B cell (primary cell): ENCODE measurements around the gene ITPR3. TPM values are rescaled to one million over a fixed set of nuclear protein-coding genes. Genes with fewer than 3 reads are reported as not detected.

Experiments used
- ATAC-seq: fragments of 200-7000 bp; cut with Tn5 transposase; one replicate; pipeline ENCODE4 v1.10.0; 2021; ENCODE audit warnings: low read depth, mild to moderate bottlenecking, moderate number of reproducible peaks, moderate library complexity
- CTCF ChIA-PET: fragments of 350-600 bp; sonication (Branson Sonifier 250); formaldehyde crosslinking; loops from one replicate; lab custom pipeline; 2021; ENCODE audit warnings: antibody characterized with exemption, inconsistent platforms; lab: Charles Lee
- POLR2A ChIA-PET: fragments of 350-600 bp; sonication (Branson Sonifier 250); formaldehyde crosslinking; loops from one replicate; lab custom pipeline; 2021; ENCODE audit warnings: antibody characterized with exemption; lab: Charles Lee
- DNase-seq: peaks from one replicate; pipeline ENCODE4 v3.0.0; 2013
- H2AFZ ChIP-seq: 2 replicates; pipeline ENCODE4 v1.6.1; 2012; ENCODE audit warnings: mild to moderate bottlenecking, low read depth, low read length; ENCODE audit not compliant: insufficient read depth, poor library complexity, severe bottlenecking
- H3K27ac ChIP-seq, 2 donors: 1 replicate in 1 of 2; 2 replicates in 1 of 2; pipeline ENCODE4 v1.5.1; 2012 to 2013; ENCODE audit warnings: low read length in 2 of 2, mild to moderate bottlenecking in 2 of 2, moderate library complexity in 1 of 2
- H3K27me3 ChIP-seq, 4 experiments: fragments of 200-600 bp in 1 of 4; sonication (generic) in 1 of 4; replicated peaks in 1 of 4; 1 replicate in 2 of 4; 2 replicates in 2 of 4; pipeline versions ENCODE4 v1.6.1 to v1.7.0; 2013 to 2016; ENCODE audit warnings: low read length in 3 of 4, mild to moderate bottlenecking in 2 of 4, mixed read lengths in 1 of 4, moderate library complexity in 1 of 4; ENCODE audit not compliant: insufficient read depth in 4 of 4, control insufficient read depth in 3 of 4; ENCODE audit errors: control extremely low read depth in 1 of 4
- H3K36me3 ChIP-seq, 2 experiments: replicated peaks in 1 of 2; 1 replicate in 1 of 2; 2 replicates in 1 of 2; pipeline versions ENCODE4 v1.6.1 to v1.7.1; 2013; ENCODE audit warnings: low read length in 1 of 2; ENCODE audit not compliant: insufficient read depth in 2 of 2, control insufficient read depth in 1 of 2; ENCODE audit errors: control extremely low read depth in 1 of 2, extremely low read depth in 1 of 2
- H3K4me1 ChIP-seq, 2 donors: fragments of 200-600 bp in 1 of 2; sonication (generic) in 1 of 2; 1 replicate in 1 of 2; 2 replicates in 1 of 2; pipeline versions ENCODE4 v1.5.1 to v1.6.1; 2013 to 2017; ENCODE audit warnings: low read length in 2 of 2; ENCODE audit not compliant: control insufficient read depth in 2 of 2, insufficient read depth in 2 of 2
- H3K4me2 ChIP-seq: replicated peaks from 2 replicates; pipeline ENCODE3; 2012; ENCODE audit warnings: mild to moderate bottlenecking, low read depth, low read length; ENCODE audit not compliant: poor library complexity, severe bottlenecking
- H3K4me3 ChIP-seq, 5 experiments: fragments of 200-600 bp in 1 of 5; sonication (generic) in 1 of 5; 1 replicate in 3 of 5; 2 replicates in 2 of 5; pipeline versions ENCODE4 v1.5.1 to v1.7.0; 2011 to 2016; ENCODE audit warnings: low read length in 4 of 5, mild to moderate bottlenecking in 4 of 5, low read depth in 2 of 5, control low read depth in 1 of 5, moderate library complexity in 1 of 5; ENCODE audit not compliant: insufficient read depth in 1 of 5; ENCODE audit errors: control extremely low read depth in 1 of 5, extremely low read depth in 1 of 5
- H3K79me2 ChIP-seq: fragments of 200-600 bp; sonication (generic); one replicate; pipeline ENCODE4 v1.6.0; 2016; ENCODE audit warnings: low read length; ENCODE audit not compliant: control insufficient read depth, insufficient read depth
- H3K9ac ChIP-seq: fragments of 200-600 bp; sonication (generic); 2 replicates; pipeline ENCODE4 v1.6.1; 2017; ENCODE audit warnings: mild to moderate bottlenecking, low read length, moderate library complexity
- H3K9me3 ChIP-seq, 3 donors: one replicate each; pipeline versions ENCODE4 v1.6.1 to v1.7.1; 2013; ENCODE audit warnings: low read length in 2 of 3; ENCODE audit not compliant: control insufficient read depth in 2 of 3, insufficient read depth in 1 of 3; ENCODE audit errors: control extremely low read depth in 1 of 3
- H4K20me1 ChIP-seq: 2 replicates; pipeline ENCODE4 v1.6.0; 2012; ENCODE audit warnings: mild to moderate bottlenecking, low read length; ENCODE audit not compliant: insufficient read depth, control insufficient read depth, poor library complexity, severe bottlenecking
- H3K27ac Mint-ChIP-seq: one replicate; pipeline ENCODE4 v1.8.0; 2021; ENCODE audit warnings: mixed read lengths
- H3K27me3 Mint-ChIP-seq: one replicate; pipeline ENCODE4 v1.8.0; 2021; ENCODE audit warnings: mixed read lengths
- H3K4me1 Mint-ChIP-seq: one replicate; pipeline ENCODE4 v1.8.0; 2021; ENCODE audit warnings: mixed read lengths
- H3K4me3 Mint-ChIP-seq: one replicate; pipeline ENCODE4 v1.8.0; 2021; ENCODE audit warnings: mixed read lengths
- H3K9me3 Mint-ChIP-seq: one replicate; pipeline ENCODE4 v1.8.0; 2022; ENCODE audit warnings: mixed read lengths; ENCODE audit not compliant: insufficient read depth
- CTCF ChIP-seq: fragments of 200-600 bp; IDR thresholded peaks from one replicate; pipeline ENCODE4 v1.8.0; 2022; ENCODE audit warnings: antibody characterized with exemption, mild to moderate bottlenecking
- EZH2 ChIP-seq: IDR thresholded peaks from 2 replicates; pipeline ENCODE4 v1.6.1; 2012; ENCODE audit warnings: borderline replicate concordance, low read depth, mild to moderate bottlenecking, moderate library complexity, low read length; ENCODE audit not compliant: insufficient read depth, poor library complexity, severe bottlenecking
- WGBS: methylation state at CpG from one replicate; pipeline ENCODE4 v1.1.5; 2013; ENCODE audit warnings: missing lambda C conversion rate; ENCODE audit not compliant: insufficient coverage; 5-methylcytosine and 5-hydroxymethylcytosine counted together
- intact Hi-C: fragments of 100-400 bp; cut with micrococcal nuclease; formaldehyde crosslinking; loops from one replicate; pipeline ENCODE4 v1.10.0; 2022
- polyA plus RNA-seq: library from polyadenylated mRNA; depleted of rRNA; stranded (reverse); fragments of >200 nt; gene quantifications from 2 replicates; pipeline ENCODE4 v1.2.3, GENCODE V29; 2012
- total RNA-seq, 2 donors: library from RNA; stranded (reverse); fragments of 120-200 nt in 1 of 2; gene quantifications; 1 replicate in 1 of 2; 2 replicates in 1 of 2; pipeline versions ENCODE4 v1.2.3 to v1.2.4, GENCODE V29; 2013 to 2022

The ITPR3 gene
- total and polyA plus RNA-seq, 2 donors (not counting 1 experiment from before 2014, with no cell fraction given): 61.9 to 67.6 TPM

- intact Hi-C loops: loop anchor here (2.0 to 5.0 kb wide), 2 partner anchors 48 to 69 kb away; no protein-coding TSS in a partner anchor
Measured at GRCh38 chr6:33633084-33633461, 12.0 kb downstream of the ITPR3 start.

More at GRCh38 chr6:33633084-33633461, 12.0 kb downstream of the ITPR3 start:
- ATAC-seq (no peak), DNase-seq (no peak)
- Mint-ChIP-seq H3K27me3 (no peaks in the 10 kb centered on the region), H3K9me3 (no peaks in the 10 kb centered on the region), H3K27ac (peak overlapping the region; percentile 33), H3K4me1 (peaks cover 54% of the 10 kb centered on the region), H3K4me3 (peak overlapping the region; percentile 69)
- CTCF ChIA-PET: interaction anchor here (1.1 to 2.2 kb wide), 9 partner anchors 12 to 68 kb away, joined by 3 to 12 read pairs (median 6); partner anchors contain the start of gene ITPR3
- Histone ChIP-seq H3K79me2 (peaks cover 70% of the 10 kb centered on the region), H3K9ac (peak overlapping the region; percentile 52), H3K27me3 (no peaks in the 10 kb centered on the region), H3K9me3 (peaks cover 0 to 9% (median 0%) of the 10 kb centered on the region in 3 donors), H3K4me2 (peak overlapping the region; percentile 96), H3K4me1 (peaks cover 22 to 34% of the 10 kb centered on the region in 2 donors), H3K36me3 (peaks cover 0 to 2% of the 10 kb centered on the region in 2 experiments), H3K27ac (peak overlapping the region in 1 of 2 donors; percentile 33), H4K20me1 (peaks cover 70% of the 10 kb centered on the region), H3K4me3 (peak overlapping the region in 4 of 5 experiments; percentile 25 to 55 (median 45)), H2AFZ (peak overlapping the region; percentile 36)
- 38% methylated on average over 21 of the region's 21 CpGs for WGBS
- POLR2A ChIA-PET: interaction anchor here (0.9 to 1.0 kb wide), 2 partner anchors 12 to 78 kb away, joined by 4 read pairs; partner anchors contain the start of genes ITPR3 and UQCC2
- TF ChIP-seq CTCF (no peak), EZH2 (no peak)
